HG02840 (cell line): ENCODE data around the gene RPS6KA2.
A peak's percentile ranks its signal among the peaks of the same experiment; 100 is the strongest.
"Not testable (repeated sequence)": the region's sequence is repeated elsewhere in the genome, so short reads cannot be mapped to it uniquely, and the experiment has no call there.

Source experiments
- ATAC-seq: cut with Tn5 transposase; IDR thresholded peaks from one replicate; pipeline ENCODE4 v1.9.1; 2021; ENCODE audit warnings: mild to moderate bottlenecking, moderate library complexity, moderate number of reproducible peaks; ENCODE audit not compliant: unreplicated experiment, low FRiP score

The RPS6KA2 gene

DNA sequence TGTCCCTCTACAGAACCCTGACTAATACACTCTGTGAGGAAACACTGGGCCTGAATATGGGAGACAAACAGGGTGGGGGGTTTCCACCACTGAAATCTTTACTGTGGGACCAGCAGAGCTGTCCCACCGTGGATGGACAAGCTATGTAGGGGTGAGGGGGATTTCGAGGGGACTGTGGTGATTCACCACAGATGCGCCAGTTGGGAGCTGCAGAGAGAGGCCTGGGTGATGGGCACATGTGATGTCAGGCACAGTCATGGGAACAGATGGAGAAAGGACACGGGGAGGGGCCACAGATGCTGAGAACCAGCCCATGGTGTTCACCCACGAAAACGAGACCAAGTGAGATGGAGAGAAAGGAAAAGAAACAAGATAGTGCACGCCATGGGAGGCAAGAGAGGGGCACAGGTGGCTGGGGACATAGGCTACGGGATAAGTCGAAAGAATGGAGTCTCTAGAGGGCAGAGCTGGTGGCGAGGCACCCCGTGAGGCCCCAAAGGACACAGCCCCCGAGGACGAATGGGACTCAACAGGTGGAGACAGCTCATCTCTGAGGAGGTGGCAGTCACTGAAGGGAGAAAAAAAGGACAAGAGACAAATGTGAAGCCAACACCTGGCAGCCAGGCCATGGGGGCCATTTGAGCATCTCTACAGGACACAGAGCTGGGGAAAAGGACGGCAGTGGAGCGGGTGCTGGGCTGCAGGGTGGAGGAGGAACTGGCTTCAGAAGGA is 30.1 kb downstream of the RPS6KA2 start:
- no peak for ATAC-seq

DNA sequence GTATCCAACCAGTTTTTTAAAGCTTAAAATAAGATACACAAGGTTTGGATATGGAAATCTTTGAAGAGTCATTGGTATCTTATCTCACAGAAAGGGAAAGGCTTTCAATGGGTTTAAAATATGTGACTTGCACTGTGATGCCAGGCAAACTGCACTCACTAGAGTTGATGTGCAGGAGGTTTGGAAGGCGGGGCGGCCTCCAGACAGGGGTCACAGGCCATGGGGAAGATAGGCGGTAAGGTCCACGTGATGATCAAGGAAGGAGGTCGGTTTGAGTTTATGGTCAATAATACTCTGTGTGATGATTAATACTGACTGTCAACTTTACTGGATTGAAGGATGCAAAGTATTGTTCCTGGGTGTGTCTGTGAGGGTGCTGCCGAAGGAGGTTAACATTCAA is 31.1 kb downstream of the RPS6KA2 start:
- no peak for ATAC-seq

DNA sequence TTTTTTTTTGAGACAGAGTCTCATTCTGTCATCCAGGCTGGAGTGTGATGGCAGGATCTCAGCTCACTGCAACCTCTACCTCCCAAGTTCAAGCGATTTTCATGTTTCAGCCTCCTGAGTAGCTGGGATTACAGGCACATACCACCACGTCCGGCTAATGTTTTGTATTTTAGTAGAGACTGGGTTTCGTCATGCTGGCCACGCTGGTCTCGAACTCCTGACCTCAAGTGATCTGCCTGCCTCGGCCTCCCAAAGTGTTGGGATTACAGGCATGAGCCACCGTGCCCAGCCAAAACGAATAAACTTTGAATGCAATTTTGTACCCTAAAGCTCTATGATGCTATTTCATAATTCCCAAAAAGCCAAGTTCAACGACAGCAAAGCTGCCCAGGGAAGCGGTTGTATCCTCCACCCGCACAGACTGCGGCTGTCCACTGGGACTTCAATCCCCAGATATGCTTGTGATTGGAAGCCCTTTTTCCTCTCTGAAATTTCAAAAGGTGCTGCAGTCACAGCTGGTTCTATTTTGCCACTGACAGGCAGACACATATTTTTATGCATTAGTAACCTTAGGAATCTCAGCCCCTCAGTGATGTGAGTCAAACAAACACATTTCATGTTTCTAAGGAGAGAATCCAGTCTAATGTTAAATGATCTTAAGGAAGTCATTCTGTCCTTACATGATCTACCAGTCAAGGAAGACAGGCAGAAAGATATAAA is 31.8 kb downstream of the RPS6KA2 start:
- no peak for ATAC-seq

DNA sequence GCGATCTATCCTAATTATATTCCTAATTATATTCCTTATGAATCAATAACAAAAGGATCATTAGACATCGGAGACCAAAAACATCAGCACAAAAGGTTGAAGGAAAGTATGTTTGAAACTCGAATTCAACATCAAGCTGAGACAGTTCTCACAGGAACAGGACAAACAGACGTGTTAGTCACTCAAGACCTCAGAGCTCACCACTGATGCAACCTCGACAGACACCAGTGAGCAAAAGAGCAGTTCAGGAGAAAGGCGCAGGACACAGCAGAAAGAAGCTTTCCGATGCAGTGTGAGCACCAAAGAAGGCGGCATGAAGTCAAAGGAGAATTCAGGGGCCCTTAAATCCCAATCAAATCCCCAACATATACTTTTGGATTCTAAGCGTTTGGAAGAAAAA is 34.2 kb downstream of the RPS6KA2 start:
- no peak for ATAC-seq

DNA sequence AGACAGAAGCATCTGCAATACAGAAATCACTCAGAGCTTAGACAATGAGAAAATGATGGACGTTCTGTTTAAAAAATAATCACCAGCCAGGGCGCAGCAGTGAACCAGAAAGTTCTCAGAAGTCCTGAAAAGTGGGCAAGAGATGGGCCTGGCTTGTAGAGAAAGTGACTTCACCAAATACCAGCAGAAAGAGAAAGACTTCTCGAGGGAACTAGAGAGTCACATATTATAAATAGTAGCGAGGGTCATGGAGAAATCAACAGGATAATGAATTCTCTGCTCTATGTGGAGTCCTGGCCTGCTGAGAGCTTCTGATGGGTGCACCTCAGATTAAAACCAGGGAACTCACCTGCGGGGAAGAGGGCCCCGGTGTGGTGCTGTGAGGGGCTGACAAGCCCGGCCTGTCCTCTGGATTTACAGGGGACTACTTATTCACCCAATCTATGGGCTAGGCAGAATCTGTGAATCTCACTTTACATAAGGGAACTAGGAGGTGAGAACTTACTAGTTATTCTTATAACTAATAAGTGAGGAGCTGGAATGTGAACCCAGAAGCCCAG is 35.0 kb downstream of the RPS6KA2 start:
- ATAC-seq: no peak

DNA sequence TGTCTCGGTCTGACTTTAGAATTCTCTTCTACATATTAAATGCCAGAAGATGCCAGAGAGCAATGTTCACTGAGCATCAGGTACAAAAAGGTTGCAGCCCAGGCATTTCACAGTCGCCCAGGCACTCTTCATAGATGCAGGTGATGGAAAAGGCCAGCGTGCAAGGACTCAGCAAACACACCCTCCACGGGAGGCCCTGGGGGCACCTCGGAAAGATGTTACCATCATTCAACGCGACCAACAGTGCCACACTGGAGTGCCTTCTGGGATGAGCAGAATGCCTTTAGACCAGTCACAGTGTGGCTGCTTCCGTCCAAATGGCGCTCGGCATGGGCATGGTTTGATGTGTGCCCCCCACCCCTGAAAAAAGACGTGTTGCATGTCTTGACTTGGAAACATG is 36.0 kb downstream of the RPS6KA2 start:
- ATAC-seq: no peak

DNA sequence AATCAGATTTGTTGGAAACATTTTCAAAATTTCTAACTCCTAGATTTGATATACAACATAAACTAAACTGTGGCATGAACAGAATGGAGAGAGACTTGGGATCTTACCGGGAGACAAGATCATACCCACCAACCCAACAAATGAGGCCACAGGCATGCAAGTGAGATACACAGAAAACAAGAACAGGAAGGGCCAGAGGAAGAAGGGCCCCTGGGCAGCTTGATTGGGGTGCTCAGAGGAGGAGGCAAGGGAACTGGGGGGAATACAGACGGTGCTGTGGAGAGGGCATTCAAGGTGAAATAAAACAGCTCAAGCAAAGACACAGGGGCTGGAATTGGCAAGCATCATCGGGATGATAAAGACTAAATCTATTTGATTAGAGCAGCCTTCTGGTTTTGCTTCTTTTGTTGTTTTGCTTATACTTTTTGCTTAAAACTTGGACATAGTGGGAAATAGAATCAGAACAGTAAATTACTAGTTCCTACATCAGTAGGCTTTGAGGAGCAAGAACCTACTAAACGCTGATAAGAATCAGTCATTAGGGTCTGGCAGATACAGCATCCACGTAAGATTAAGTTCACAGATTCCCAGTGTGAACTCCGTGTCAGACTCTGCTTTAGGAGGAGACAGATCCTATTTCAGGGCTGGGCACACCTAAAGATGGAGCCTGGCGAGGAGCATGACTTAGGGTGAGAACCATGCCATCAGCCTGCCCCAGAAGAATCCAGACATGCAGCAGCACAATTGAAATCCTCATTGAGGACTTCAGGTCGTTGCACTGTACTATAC is 37.1 kb downstream of the RPS6KA2 start:
- ATAC-seq: no peak

DNA sequence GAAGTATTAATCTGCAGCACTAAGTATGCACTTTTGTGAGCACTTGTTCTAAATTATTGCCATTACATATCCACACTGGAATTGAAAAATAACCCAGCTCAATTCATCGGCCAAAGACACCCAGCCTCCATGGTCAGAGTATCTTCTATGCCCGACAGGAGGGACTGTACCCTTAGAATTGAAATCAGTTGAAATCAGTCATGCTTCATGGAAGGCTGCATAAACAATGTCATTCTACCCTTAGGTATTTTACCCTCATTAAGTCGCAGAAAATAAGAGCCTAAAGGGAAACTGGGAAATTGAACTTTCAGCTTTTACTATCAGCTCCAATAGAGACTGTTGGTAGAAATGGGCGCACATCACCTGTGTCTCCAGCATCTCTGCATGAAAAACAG is 37.7 kb downstream of the RPS6KA2 start:
- ATAC-seq: no peak

DNA sequence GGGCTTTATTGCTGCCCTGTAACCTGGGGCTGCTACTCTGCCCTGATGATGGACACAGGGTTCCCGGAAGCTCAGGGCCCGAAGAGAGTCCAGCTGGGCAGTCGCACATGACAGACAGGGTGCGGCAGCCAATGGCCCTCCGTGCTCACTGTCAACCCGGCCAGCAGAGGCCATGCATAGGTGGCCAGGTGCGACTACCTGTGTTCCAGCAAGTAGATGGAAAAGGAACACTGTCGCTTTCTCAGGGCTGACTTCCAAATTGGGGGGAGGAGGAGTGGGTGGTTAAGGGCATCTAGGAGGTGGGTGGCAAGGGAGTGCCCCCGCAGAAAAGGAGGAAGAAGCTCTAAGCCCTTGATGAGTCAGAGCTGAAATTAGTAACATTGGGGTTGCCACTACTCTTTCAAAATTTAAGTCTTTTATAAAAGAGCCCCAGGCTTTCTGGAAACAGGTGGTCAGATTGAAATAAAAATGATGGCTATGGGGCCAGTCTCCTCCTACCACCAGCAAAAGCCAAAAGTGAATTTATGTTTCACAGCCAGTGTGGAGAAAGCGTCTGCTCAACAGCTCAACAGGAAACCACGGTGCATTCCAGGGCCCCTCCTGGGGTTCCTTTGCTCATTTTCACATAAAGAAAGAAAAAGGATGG is 38.2 kb downstream of the RPS6KA2 start:
- no peak for ATAC-seq

DNA sequence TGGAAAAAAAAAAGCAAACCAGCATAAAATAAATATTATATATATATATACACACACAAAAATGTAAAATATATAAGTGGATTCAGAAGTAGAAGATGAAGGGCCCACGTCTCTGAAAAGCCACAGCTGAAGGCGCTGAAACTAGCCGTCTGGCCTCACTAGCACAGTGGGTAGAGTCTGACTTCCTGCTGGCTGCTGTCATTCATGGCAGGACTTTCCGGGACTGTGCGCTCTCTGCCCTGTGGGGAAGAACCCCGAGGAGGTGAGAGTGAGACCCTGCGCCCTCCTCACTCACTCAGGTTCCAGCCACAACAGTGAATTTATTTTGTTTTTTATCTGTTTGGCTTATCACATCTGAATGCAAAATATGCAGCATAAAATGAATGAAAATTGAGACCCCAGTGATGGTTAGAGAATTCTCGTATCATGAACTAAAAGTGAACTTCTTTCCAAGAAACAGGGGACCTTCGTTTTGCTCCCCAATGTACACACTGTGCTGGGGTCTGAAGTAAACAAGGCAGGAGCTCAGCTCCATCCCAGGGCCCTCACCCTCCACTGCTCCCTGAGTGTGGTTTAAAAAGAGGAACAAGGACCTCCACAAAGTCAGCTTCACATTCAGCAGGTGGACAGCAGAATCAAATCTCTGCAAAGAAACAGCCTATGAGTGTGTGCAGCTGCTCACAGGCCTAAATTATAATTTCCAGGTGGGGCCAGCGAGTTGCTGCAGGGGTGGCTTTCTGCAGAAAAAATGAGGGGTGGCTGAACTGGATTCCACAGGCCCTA is 39.2 kb downstream of the RPS6KA2 start:
- ATAC-seq: peak; percentile 68

DNA sequence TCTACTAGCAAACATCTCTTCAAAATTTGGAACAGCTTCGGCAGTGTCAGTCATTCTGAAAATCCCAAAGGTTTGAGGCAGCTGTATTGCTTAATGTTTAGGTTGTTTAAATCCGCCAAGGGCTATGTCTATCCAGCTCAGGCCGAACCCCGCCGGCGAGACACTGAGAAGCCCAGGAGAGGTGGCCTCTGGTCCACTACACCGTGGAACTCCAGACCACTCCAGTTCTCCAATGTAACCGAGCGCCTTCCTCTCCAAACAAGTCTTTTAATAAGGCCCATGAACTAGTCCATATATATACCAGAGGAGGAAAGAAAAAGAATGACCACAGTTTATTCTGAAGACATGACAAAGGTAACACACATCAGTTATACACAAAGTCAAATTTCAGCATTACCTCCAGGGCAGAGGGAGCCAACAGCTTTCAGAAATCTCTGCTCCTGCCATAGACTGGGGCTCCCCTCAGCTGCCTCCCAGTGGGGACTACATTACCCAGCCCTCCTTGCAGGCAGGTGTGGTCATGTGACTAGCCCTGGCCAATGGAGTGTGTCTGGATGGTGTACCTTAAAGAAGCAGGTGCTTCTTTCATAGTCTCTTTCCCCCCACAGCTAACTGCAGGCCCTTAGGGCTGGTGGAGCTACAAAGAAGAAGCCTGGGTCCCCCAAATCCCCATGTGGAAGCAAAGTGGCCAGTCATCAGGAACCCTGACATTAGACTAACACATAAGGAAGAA is 40.5 kb downstream of the RPS6KA2 start, which contains the start of gene RAMACL:
Gene RAMACL, minus strand, starts transcription at position 255 of the 733 bp plus-strand sequence. Its CDS starts 201 bp downstream, at position 54.
- peak; percentile 65 for ATAC-seq

DNA sequence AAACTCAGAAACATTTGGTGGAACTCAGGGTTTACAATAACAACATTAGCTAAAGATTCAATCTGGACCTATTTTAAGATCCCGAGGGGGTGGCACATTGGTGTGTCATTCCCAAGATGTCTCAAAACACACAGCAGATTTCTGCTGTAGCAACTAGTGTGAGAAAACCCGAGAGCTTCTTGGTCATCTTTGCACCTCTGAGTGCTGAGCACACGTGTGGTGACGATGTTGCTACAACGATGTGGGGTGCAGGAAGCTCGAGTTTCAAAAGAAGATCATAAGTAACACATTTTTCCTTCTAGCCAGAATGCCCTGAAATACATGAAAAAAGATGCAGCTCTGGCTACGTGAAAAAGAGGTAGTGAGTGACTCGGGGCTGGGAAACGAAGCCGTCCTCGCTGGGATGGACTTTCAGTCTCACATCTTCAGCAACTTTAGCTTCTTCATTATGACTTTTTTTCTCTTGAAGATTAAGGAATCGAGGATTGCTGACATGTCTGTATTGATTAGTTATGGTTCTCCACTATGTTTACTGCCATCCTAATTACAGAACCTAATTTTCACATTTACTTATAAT is 42.1 kb downstream of the RPS6KA2 start:
- no peak for ATAC-seq

DNA sequence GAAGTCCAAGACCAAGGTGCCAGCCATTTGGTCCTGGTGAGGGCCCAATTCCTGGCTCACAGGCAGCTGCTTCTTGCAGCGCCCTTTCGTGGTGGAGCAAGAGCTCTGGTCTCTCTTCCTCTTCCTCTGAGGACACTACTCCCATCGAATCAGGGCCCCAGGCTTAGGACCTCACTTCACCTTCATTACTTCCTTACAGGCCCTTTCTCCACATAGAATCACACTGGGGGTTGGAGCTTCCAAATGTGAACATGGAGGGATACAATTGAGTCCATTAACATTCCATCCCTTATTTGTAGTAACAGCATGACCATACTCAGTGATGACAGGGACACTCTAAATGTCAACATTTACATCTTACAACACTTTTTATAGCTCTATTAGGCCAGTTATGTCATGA is 42.9 kb downstream of the RPS6KA2 start:
- no peak for ATAC-seq

DNA sequence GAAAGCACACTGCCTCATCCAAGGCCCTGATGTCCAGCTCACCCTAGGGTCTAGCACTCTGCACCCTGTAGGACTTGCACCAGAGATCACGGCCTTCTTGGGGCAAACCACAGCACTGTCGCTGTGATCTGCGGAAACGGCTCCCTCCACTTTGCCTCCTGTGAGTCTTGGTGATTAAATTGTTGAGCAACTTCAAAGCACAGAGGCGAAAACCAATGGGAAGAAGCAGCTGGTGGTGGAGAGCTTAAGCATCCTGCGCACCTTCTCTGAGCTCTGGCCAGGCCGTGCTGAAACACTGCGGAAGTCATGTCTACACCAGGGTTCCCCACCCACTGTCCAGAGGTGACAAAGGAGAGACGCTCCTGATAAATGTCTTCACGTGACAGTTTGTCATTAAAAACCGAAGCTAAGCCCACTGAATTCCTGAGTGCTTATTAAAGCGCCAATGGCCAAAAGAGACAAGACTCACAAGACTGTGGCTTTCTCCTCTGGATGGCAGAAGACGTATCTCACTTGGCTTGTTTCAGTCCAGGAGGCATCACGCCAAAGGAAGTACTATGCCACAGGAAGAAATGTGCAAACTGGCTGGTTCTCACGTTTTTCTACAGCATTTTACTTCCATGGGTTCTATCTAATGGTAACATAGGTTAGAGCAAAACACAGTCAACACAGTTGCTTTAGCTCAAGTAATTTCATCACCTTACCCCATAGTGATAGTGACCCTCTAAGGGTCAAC is 43.7 kb downstream of the RPS6KA2 start:
- no peak for ATAC-seq

DNA sequence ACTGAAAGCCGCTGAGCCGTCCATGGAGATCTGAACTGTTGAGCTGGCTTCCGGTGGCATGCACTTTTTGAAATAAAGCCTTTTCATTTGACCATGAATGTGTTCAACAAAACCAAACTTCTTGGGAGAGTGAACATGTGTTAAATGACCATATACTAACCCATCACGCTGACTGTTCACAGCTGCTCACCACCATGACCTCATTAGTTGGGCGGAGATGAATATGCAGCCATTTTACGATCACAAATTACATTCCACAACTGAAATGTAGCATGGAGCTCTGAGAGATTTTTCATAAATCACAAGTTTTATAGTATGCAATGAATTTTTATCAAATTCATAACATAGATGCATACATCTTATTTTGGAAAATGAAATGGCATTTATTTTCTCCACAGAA is 44.8 kb downstream of the RPS6KA2 start:
- no peak for ATAC-seq

DNA sequence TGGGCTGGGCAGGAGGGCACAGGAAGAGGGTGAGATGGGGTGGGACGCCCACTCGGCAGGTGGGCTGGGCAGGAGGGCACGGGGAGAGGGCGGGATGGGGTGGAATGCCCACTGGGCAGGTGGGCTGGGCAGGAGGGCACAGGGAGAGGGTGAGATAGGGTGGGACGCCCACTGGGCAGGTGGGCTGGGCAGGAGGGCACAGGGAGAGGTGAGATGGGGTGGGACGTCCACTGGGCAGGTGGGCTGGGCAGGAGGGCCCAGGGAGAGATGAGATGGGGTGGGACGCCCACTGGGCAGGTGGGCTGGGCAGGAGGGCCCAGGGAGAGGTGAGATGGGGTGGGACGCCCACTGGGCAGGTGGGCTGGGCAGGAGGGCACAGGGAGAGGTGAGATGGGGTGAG is 45.2 kb downstream of the RPS6KA2 start:
- not testable (repeated sequence) for ATAC-seq

DNA sequence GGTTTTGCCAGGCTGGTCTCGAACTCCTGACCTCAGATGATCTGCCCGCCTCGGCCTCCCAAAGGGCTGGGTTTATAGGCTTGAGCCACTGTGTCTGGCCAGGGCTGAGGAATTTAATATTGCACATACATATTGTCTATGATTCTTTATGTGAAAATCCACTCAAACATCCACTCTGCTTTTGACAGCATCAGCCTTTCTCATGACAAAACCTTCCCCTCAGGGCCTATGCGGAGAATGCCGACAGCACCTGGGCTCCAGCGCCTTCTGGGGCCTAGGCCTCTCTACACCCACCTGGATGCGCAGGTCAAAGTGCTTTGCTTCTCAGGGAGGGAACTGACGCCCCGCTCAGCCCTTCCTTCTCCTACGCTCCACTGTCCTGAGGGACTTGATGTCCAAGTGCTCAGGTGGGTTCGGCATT is 46.0 kb downstream of the RPS6KA2 start:
- ATAC-seq: no peak
